GM18867 (cell line): Measurements from ENCODE around the gene NMRK1.
A peak's percentile ranks its signal among the peaks of the same experiment; 100 is the strongest.

Experiments
- ATAC-seq: cut with Tn5 transposase; IDR thresholded peaks from one replicate; pipeline ENCODE4 v1.9.1; 2021; ENCODE audit warnings: mild to moderate bottlenecking, moderate library complexity; ENCODE audit not compliant: unreplicated experiment

Gene NMRK1

DNA sequence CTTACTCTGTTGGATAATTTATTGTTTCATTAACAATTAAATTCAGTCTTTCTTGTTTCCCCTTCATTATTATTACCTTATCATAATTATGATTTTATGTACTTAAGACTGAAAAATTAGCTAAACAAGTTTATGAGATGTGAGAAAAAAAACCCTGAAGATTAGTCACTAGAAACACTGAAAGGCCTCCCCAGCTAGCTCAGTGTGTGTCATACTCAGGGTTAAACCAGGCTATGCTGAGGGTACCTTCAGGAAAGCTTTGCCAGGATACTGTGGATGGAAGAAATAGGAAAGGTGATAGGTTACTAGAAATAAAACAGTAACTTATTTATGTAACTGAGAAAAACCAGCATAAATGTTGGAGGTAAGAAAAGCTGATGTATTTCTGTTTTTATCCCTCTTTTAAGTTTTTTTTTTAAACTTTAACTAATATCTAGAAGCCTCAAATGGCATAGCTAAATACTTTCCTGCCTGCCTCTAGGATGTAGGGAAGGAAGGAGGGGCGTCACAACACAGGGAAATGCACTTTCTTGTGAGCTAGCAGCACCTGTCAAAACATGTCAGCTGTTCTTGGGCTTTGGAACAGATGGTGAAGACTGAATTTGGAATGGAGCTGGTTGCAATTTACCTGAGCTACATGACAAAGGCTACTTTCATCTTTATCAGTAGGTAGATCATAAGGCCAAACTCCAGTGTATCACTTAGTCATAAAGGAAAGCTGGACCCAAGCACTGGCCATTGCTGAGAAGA lies 24.2 kb downstream of the NMRK1 start:
- ATAC-seq = no peak

DNA sequence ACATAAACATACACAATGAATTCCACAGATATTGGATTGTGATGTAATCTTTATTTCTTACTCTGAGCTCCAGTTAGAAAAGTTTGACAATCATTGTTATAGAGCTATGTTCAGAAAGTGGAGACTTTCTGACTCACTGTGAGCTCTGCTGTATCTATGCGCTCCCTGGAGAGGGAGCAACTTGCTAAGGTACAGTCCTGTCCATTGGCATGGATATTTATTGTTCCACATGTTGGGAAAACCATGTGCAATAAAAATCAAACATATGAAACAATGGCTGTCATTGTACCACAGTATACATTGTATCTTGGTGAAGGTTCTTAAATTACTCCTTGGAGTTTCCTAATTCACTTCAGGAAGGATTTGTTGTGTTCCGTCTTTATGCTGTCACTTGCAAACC lies 26.8 kb downstream of the NMRK1 start:
- no peak for ATAC-seq

DNA sequence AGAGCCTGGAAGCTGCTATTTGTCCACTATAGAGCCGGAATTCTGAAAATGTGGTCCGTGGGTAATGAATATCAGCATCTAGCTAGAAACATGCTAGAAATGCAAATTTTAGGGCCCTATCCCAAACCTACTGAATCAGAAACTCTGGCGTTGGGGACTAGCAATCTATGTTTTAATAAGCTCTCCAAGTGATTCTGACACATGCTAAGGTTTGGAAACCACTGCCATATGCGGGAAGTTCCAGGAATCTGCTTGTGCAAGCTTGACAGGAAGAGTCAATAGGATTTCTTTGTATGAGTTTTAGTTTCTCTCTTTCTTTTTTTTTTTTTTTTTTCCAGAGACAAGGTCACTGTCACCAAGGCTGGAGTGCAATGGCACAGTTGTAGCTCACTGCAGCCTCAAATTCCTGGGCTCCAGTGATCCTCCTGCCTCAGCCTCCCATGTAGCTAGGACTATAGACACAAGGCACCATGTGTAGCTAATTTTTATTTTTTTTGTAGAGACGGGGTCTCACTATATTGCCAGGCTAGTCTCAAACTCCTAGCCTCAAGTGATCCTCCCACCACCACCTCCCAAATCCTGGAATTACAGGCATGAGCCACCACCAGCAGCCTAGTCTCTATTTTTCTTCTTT lies 33.5 kb downstream of the NMRK1 start:
- ATAC-seq = no peak

DNA sequence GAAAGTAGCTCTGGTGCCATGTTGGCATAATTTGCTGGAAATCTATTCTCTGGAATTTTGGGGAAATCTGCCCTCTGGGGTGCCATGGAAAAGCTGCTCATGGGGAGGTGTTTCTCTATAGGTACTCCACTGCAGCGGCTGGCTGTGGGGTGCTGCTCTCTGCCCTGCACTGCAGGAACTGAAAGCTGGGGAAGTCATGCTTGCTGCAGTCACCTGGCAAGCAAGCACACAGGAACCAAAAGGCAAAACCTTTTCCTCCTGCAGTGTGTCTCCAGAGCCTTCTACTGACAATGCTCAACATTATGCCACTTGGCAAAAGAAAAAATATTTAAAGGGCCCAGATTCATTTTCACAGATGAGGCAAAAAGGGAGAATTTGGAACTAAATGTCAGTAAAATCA lies 34.1 kb downstream of the NMRK1 start:
- ATAC-seq = peak; percentile 97

DNA sequence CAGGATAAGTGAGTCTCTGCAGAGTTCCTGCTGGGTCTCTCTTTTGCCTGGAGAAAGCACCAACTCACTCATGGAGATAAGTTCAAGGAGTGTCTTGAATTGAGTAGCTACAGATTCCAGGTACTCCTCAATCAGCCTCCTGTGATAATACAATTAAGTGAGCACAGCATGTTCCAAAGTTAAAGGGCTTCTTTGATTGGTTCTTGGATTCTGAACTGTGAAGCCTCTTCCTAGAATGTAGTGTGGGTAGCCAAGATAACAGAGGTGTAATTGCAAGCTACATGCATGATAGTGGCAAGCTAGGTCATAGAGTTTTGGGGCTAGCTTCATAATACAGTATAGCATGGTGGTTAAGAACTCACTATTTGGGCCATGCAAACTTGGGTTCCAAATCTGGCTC lies 36.7 kb downstream of the NMRK1 start:
- no peak for ATAC-seq

DNA sequence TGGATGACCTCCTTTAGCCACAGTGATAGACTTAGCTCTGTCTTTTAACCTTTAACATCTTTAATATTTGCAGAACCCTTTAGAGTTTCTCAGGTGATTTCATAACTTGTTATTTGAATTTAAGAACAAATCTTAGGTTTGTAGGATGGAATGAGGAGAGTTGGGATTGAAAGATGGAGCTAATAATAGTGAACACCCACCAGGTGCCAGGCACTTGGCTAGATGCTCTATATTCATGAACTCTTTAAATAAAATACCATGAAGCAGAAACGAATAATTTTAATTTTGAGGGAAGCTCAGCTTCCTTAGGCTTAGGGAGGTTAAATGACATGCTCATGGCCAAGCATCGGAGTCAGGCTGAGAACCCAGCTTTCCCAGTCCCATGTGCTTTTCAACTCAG lies 40.4 kb downstream of the NMRK1 start:
- no peak for ATAC-seq

DNA sequence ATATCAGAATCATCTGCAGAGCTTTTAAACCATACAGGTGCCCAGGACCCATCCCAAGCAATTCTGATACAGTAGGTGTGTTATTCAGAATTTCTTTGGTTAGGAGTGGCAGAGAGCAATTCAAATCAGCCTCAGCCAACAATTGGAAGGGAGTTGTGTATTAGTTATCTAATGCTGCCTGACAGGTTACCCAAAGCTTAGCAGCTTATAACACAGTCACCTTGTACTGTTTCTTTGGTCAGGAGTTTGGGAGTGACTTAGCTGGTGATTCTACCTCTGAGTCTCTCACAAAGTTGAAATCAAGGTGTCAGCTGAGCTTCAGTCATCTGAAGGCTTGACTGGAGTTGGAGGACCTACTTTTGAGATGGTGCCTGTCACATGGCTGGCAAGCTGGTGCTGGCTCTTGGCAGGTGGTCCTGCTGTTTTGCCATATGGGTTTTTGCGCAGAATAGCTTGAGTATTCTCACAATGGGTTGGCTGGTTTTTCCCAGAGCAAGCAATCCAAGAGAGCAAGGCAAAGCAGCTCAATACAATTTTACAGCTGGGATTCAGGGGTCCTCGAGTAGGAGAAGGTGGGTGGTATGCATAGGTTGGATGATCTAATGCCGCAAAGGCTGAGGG lies 41.1 kb downstream of the NMRK1 start:
- ATAC-seq = no peak

DNA sequence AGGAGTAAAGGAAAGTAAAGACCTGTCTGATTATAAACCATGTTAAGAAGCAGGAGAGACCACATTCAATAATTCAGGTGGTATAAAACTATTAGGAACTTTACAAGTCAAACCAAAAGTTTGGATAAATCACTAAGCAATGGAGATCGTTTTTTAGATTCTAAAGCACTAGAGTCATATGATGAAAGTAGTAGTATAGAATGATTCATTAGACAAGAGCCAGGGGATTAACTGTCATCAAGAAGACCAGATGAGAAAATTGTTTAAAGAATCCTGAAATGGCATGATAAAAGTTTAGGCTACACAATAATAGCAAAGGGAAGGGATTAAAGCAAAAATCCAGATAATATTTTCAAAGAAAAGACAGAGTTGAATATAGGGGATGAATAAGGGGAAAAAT lies 46.9 kb downstream of the NMRK1 start:
- no peak for ATAC-seq

DNA sequence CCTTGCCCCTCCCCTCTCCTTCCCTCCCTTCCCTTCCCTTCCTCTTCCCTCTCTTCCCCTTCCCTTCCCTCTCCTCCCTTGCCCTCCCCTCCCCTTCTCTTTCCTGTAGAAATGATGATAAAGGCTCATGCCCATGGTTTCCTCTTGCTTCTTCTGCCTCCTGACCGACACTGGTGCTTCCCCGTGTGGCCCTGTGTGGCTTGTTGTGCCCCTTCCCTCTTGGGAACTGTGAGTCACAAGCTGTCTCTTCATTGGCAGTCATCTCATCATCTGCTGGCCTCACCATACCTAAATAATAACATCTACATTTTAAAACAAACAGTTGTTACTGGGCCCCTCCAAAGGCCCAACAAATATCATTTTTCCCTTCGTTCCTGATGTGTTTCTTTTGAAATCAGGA lies 48.2 kb downstream of the NMRK1 start:
- ATAC-seq = no peak

DNA sequence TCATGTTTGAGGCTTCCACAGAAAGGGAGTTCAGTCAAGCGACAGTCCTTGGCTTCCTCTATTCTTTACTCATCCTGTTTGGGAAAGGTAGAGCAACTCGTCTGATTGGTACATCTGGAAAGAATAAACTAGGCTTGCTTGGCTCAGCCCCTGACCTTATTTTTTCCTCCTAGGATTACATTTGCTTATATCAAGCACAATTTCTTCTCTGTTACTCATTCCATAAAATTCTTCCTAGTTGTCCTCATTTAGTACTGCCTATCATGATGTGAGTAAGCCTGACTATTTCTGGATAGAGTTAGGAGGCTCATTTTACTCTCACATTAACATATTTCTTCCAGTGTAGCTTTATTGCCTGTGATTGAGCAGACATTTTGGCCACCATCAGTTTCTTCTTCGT lies 48.9 kb downstream of the NMRK1 start:
- no peak for ATAC-seq

DNA sequence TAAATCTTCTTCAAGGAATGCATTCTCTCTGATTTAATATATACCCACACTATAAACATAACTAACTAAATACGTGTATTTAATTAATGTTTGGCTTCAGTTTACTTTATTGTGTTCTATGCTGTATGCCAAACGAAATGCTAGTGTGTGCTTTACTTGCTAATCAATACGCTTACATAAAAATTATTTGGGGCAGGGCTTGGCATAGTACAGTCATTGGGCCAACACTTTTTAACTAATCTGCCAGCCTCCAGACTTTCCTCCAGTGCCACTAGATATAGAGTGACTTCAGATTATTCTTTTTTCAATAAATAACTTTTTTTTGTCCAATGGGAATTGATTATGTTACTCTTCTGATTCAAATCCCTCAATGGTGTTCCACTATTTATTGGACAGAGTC lies 51.2 kb downstream of the NMRK1 start:
- ATAC-seq = no peak

DNA sequence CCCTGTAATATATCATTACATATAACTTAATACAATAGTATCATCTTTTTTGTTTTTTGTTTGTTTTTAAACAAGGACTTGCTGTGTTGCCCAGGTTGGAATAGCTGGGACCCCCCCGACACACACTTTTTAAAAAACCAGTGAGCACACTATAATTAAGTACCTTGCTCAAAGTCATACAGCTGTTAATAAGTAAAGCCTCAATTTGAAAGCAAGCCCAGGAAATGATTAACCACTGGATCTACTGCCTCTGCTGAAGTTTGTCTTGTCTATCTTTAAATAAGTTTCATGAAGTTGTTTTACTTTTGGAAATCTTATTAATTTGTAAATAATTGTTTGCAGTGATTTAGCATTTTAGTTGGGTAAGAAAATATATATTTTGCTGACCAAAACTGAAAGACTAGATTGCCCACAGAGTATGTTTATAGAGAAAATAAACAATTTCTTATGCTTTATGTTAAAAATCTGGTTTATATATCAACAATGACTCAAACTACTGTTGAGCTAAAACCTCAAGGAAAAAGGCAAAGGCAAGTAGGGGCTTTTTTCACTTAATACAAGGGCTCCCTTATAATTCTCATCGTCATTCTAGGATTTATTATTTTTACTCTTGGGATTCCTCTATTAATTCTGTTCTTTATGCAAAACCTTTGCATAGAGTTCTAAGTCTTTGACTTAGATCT lies 54.0 kb downstream of the NMRK1 start:
- ATAC-seq = peak; percentile 57

DNA sequence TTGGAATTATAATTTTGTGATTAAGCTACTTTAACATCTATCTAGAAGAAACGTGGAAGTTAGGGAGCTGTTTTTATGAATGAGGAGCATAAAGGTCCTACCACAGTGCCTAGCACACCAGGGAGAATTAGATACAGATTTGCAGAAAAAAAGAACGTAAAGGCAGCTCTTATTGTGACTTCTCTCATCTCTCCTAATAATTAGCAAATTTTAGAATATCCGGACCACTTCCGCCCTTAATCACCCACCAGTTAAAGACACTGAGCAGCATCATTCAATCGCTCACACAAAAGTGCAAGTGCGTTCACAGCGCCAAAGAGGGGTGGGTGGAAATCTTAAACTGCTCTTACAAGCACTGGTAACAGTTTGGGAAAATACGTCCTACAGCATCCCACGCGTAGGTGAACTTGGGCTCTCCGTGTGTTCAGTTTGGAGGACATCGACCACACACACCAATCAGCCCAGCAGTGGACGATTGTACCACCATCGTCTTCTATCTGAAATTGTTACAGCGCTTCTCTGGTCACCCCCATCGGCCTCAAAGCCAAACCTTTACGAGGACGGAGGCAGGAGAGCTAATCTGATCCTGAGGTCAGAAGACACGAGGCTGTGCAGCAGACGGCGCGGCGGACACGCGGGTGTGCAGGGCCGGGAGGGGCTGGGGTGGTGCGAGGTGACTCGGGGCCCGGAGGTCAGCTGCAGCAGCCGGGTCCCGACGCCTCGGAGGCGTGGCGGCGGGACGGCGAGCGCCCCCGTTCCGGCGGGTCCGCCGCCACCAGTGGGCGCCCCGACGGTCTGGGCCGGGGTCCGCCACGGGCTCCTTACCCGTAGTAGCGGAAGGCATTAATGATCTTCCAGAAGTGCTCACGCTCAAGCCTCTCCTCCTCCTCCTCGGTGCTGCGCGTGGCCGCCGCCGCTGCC lies 60.5 kb downstream of the NMRK1 start:
- ATAC-seq = peak; percentile 53

DNA sequence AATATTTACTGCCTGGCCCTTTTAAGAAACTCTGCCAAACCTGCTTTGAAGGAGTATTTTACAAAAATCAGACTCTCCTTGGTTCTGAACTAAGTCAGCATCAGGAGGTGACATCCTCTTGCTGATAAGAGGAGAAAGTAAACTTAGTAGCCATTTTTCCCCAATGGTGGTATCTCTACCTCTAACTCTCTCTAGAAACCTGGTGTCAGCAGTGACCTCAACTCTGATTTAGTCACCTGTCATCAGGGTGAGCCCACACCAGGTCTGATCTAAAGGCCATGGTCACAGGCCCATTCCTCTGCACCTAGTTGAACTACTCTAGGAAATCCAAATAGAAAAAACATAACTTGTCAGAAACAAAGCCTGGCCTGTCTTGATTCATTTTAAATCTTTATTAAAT lies 64.1 kb downstream of the NMRK1 start:
- no peak for ATAC-seq

DNA sequence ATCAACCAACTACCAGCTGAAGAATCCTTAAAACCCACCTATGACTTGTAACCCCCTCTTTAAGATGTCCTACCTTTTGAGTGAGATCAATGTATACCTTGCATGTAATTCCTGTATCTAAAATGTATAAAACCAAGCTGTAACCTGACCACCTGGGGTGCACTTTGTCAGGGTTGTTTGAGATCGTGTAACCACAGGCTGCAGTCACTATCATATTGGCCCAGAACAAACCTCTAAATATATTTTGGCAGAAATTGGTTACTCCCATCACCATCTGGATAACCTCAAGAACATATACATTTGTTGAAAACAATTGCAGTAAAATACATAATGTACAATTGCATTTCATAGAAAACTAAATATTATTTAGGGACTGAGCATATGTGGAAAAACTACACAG lies 68.3 kb downstream of the NMRK1 start:
- no peak for ATAC-seq

DNA sequence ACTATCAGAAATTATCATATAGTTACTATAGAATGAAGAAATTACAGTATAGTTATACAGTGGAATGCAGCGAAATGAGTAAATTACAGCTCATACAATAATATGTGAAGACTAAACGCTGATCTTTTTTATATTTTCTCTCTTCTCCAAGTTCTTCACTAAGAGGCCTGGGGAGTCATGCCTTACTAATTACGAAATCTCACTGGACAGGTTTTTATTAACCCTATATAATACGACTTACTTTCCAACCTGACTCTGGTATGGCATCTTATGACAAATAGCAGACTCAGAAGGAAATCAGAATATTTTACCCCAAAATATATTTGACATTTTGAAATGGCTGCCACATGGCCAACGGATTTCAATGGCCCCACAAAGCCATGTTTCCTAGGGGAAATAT lies 68.9 kb downstream of the NMRK1 start:
- ATAC-seq = no peak

DNA sequence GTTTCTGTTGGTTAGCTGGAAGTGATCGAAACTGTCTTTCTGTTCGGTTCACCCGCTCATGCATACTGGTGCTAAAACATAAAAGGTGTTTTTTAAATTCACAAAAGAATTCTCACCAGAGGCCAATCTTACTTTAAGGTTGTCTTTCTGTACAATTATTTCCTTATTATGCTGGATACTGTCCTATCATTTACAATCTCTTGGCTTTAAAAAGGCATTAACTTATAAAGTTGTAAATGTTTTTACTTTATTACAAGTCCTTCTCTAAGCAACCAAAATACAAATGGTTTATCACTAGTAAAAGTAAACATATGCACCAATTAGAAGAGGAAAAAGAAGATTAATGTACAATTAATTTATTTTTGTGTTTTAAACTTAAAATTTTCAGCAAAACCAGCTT lies 70.6 kb downstream of the NMRK1 start:
- no peak for ATAC-seq

DNA sequence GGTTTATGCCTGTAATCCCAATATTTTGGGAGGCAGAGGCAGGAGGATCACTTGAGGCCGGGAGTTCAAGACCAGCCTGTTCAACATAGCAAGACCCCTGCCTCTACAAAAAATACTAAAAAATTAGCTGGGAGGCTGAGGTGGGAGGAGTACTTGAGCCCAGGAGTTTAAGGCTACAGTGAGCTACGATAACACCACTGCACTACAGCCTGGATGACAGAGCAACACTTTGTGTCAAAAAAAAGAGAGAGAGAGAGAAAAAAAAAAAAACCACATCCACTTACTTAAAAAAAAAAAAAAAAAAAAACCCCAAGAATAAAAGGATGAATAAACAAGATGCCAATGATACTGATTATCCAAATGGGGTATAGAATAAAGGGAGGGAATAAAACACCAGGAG lies 74.2 kb downstream of the NMRK1 start:
- no peak for ATAC-seq
